IMR-90 (cell line): ENCODE measurements around the gene SLX9.

Experiments used
- CHD1 ChIP-seq: IDR thresholded peaks from 2 replicates; pipeline ENCODE4 v1.6.1; 2012; ENCODE audit warnings: low read depth, low read length, improper control_type of control experiment
- FOS ChIP-seq: fragments of 150-350 bp; IDR thresholded peaks from 2 replicates; pipeline ENCODE4 v1.6.1; 2016; ENCODE audit warnings: low read depth, low read length
- MAZ ChIP-seq: IDR thresholded peaks from 2 replicates; pipeline ENCODE4 v1.6.1; 2012; ENCODE audit warnings: low read depth, mild to moderate bottlenecking, low read length, improper control_type of control experiment, moderate library complexity, borderline replicate concordance
- MXI1 ChIP-seq: IDR thresholded peaks from 2 replicates; pipeline ENCODE4 v1.6.1; 2012; ENCODE audit warnings: low read depth, mild to moderate bottlenecking, low read length, moderate library complexity, borderline replicate concordance
- NFE2L2 ChIP-seq: fragments of 150-350 bp; IDR thresholded peaks from 2 replicates; pipeline ENCODE4 v1.6.1; 2016; ENCODE audit warnings: low read depth, mild to moderate bottlenecking, low read length
- POLR2A ChIP-seq: IDR thresholded peaks from 2 replicates; pipeline ENCODE4 v1.6.1; 2012; ENCODE audit warnings: mild to moderate bottlenecking, low read depth, low read length
- RAD21 ChIP-seq: IDR thresholded peaks from 2 replicates; pipeline ENCODE4 v1.6.1; 2012; ENCODE audit warnings: low read length, improper control_type of control experiment
- RFX5 ChIP-seq: IDR thresholded peaks from 2 replicates; pipeline ENCODE4 v1.8.0; 2012; ENCODE audit warnings: low read depth, mild to moderate bottlenecking, low read length, moderate library complexity
- TF ChIP-seq, protein P1 (sequence below): conservative IDR thresholded peaks from 2 replicates; pipeline ENCODE4 v1.5.1; 2012; ENCODE audit warnings: mild to moderate bottlenecking, low read depth, low read length, improper control_type of control experiment
- TF ChIP-seq, protein P2 (sequence below): fragments of 150-350 bp; IDR thresholded peaks from 2 replicates; pipeline ENCODE4 v1.6.1; 2017; ENCODE audit warnings: mild to moderate bottlenecking, antibody characterized with exemption, low read length, low read depth

DNA sequence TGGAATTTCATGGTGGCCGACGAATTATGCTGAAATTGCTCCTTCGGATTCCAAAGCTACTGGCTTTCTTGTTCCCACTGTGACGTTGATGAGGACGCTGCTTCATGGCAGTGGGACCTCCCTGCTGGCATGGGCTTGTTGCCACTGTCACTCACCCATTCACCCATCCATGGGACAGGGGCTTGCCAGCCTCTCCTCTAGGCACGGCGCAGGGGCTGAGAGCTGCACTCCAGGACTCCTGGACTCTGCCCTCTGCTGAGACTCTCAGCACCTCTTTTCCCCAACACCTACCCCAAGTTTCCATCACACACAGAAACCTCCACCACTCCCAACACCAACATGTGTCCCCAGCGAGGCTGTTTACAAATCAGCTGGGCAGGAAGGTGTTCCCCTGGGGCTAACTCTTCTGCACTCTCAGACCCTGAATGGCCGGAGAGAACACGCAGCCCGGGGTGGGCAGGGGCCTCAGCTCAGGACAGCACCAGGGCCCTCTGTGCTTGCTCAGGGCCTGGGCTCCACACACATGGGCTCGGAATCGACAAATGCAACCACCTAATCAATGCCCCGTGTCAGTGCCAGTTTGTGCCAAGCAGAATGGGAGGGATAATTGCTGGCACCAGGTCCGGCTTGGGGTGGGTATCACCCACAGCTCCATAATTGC is 22.3 kb upstream of the SLX9 start:
- TF ChIP-seq MAZ (no peak), MXI1 (no peak), CHD1 (no peak), POLR2A (no peak), RFX5 (no peak), FOS (no peak), NFE2L2 (no peak), RAD21 (no peak)
- TF ChIP-seq, protein P1, sequence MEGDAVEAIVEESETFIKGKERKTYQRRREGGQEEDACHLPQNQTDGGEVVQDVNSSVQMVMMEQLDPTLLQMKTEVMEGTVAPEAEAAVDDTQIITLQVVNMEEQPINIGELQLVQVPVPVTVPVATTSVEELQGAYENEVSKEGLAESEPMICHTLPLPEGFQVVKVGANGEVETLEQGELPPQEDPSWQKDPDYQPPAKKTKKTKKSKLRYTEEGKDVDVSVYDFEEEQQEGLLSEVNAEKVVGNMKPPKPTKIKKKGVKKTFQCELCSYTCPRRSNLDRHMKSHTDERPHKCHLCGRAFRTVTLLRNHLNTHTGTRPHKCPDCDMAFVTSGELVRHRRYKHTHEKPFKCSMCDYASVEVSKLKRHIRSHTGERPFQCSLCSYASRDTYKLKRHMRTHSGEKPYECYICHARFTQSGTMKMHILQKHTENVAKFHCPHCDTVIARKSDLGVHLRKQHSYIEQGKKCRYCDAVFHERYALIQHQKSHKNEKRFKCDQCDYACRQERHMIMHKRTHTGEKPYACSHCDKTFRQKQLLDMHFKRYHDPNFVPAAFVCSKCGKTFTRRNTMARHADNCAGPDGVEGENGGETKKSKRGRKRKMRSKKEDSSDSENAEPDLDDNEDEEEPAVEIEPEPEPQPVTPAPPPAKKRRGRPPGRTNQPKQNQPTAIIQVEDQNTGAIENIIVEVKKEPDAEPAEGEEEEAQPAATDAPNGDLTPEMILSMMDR = no peak
- TF ChIP-seq, protein P2, sequence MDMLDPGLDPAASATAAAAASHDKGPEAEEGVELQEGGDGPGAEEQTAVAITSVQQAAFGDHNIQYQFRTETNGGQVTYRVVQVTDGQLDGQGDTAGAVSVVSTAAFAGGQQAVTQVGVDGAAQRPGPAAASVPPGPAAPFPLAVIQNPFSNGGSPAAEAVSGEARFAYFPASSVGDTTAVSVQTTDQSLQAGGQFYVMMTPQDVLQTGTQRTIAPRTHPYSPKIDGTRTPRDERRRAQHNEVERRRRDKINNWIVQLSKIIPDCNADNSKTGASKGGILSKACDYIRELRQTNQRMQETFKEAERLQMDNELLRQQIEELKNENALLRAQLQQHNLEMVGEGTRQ = no peak
